Measurements from ENCODE around the gene RAB31.

DNA sequence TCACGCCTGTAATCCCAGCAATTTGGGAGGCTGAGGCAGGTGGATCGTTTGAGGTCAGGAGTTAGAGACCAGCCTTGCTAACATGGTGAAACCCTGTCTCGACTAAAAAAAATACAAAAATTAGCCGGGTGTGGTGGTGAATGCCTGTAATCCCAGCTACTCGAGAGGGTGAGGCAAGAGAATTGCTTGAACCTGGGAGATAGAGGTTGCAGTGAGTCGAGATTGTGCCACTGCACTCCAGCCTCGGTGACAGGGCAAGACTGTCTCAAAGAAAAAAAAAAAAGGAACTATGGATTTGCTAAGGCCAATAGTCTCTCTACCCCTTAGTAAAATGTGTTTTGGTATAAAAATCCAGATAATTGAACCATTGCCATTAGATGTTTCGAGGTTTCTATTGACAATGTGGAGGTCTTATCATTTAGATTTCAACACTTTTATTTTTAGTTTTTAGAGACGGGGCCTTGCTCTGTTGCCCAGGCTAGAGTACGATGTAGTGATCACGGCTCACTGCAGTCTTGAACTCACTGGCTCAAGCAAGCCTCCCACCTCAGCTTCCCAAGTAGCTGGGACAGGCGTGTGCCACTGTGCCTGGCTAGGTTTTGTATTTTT is 176.5 kb downstream of the RAB31 start:
- TF ChIP-seq, protein P1, sequence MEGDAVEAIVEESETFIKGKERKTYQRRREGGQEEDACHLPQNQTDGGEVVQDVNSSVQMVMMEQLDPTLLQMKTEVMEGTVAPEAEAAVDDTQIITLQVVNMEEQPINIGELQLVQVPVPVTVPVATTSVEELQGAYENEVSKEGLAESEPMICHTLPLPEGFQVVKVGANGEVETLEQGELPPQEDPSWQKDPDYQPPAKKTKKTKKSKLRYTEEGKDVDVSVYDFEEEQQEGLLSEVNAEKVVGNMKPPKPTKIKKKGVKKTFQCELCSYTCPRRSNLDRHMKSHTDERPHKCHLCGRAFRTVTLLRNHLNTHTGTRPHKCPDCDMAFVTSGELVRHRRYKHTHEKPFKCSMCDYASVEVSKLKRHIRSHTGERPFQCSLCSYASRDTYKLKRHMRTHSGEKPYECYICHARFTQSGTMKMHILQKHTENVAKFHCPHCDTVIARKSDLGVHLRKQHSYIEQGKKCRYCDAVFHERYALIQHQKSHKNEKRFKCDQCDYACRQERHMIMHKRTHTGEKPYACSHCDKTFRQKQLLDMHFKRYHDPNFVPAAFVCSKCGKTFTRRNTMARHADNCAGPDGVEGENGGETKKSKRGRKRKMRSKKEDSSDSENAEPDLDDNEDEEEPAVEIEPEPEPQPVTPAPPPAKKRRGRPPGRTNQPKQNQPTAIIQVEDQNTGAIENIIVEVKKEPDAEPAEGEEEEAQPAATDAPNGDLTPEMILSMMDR (IDR thresholded peaks at IDR 0.05) = no peak
- no peak for TF ChIP-seq POLR2AphosphoS5 (IDR thresholded peaks at IDR 0.05)
